Endothelial cell of umbilical vein (primary cell): ENCODE data around the gene ILKAP. TPM values are rescaled to one million over a fixed set of nuclear protein-coding genes. Genes with fewer than 3 reads are reported as not detected.

Experiments used
- BruUV-seq: library from RNA; stranded (reverse); fragments of 400-500 nt; replicated peaks from 2 replicates; lab custom pipeline; 2021; lab: Mats Ljungman, UMichigan
- CTCF ChIA-PET: fragments of 300-600, 350-600 bp; sonication (Branson Sonifier 250); formaldehyde crosslinking; loops from one replicate; lab custom pipeline; 2021; ENCODE audit warnings: antibody characterized with exemption, inconsistent platforms; lab: Charles Lee
- POLR2A ChIA-PET: fragments of 300-600, 350-600 bp; sonication (Branson Sonifier 250); formaldehyde crosslinking; loops from one replicate; lab custom pipeline; 2021; ENCODE audit warnings: antibody characterized with exemption, inconsistent platforms; lab: Charles Lee
- DNase-seq: peaks from one replicate; pipeline ENCODE4 v3.0.0-alpha.2; 2011; ENCODE audit warnings: low read depth, low spot score
- FAIRE-seq: peaks from 2 replicates; lab custom pipeline; 2011; peaks lifted over from hg19 to GRCh38; lab: Jason Lieb, UNC
- H2AFZ ChIP-seq: 2 replicates; pipeline ENCODE4 v1.6.0; 2012; ENCODE audit warnings: low read depth, low read length, control low read depth, inconsistent platforms
- H3K27ac ChIP-seq: 2 replicates; pipeline ENCODE4 v1.5.1; 2011; ENCODE audit warnings: low read depth, mild to moderate bottlenecking, control low read depth, low read length, moderate library complexity; ENCODE audit not compliant: insufficient read depth
- H3K27me3 ChIP-seq, 2 experiments: 2 replicates each; pipeline versions ENCODE4 v1.6.0 to v1.6.1; 2011; ENCODE audit warnings: low read length in 2 of 2, mixed read lengths in 1 of 2; ENCODE audit not compliant: control insufficient read depth in 2 of 2, insufficient read depth in 2 of 2
- H3K36me3 ChIP-seq, 2 experiments: 2 replicates in 1 of 2; 3 replicates in 1 of 2; pipeline ENCODE4 v1.5.1; 2011; ENCODE audit warnings: low read length in 2 of 2, mild to moderate bottlenecking in 1 of 2, moderate library complexity in 1 of 2; ENCODE audit not compliant: control insufficient read depth in 2 of 2, insufficient read depth in 2 of 2; ENCODE audit errors: extremely low read depth in 1 of 2
- H3K4me1 ChIP-seq: 3 replicates; pipeline ENCODE4 v1.5.1; 2011; ENCODE audit warnings: mild to moderate bottlenecking, low read length; ENCODE audit not compliant: control insufficient read depth, insufficient read depth; ENCODE audit errors: extremely low read depth
- H3K4me2 ChIP-seq: 2 replicates; pipeline ENCODE4 v1.6.1; 2011; ENCODE audit warnings: low read length, control low read depth, mixed read lengths; ENCODE audit not compliant: insufficient read depth
- H3K4me3 ChIP-seq, 3 experiments: fragments of 200-600 bp in 1 of 3; sonication (generic), shearing (Covaris generic) in 1 of 3; replicated peaks in 1 of 3; 2 replicates each; pipeline ENCODE4 v1.5.1; 2011 to 2016; ENCODE audit warnings: control low read depth in 3 of 3, low read length in 3 of 3, mild to moderate bottlenecking in 2 of 3, inconsistent platforms in 1 of 3, low read depth in 1 of 3, moderate library complexity in 1 of 3; ENCODE audit not compliant: insufficient read depth in 1 of 3
- H3K79me2 ChIP-seq: 2 replicates; pipeline ENCODE4 v1.6.0; 2012; ENCODE audit warnings: low read length, inconsistent platforms; ENCODE audit not compliant: control insufficient read depth, insufficient read depth
- H3K9ac ChIP-seq: replicated peaks from 2 replicates; pipeline ENCODE3; 2011; ENCODE audit warnings: low read length, control low read depth; ENCODE audit not compliant: insufficient read depth; ENCODE audit errors: extremely low read depth
- H3K9me1 ChIP-seq: replicated peaks from 3 replicates; pipeline ENCODE4 v1.6.0; 2011; ENCODE audit warnings: mild to moderate bottlenecking, low read length; ENCODE audit not compliant: control insufficient read depth, insufficient read depth; ENCODE audit errors: extremely low read depth
- H3K9me3 ChIP-seq: replicated peaks from 2 replicates; pipeline ENCODE4 v1.5.1; 2012; ENCODE audit warnings: low read length, inconsistent platforms; ENCODE audit not compliant: control insufficient read depth, insufficient read depth
- H4K20me1 ChIP-seq: replicated peaks from 2 replicates; pipeline ENCODE3; 2011; ENCODE audit warnings: mild to moderate bottlenecking, low read length; ENCODE audit not compliant: control insufficient read depth, insufficient read depth; ENCODE audit errors: extremely low read depth
- CTCF ChIP-seq, 2 donors: IDR thresholded peaks; 1 replicate in 1 of 2; 2 replicates in 1 of 2; pipeline ENCODE4 v1.5.1; 2011; ENCODE audit warnings: low read length in 2 of 2, mild to moderate bottlenecking in 2 of 2, moderate library complexity in 2 of 2, control low read depth in 1 of 2, inconsistent platforms in 1 of 2, low read depth in 1 of 2; ENCODE audit not compliant: insufficient read depth in 1 of 2; ENCODE audit errors: extremely low read depth in 1 of 2
- EZH2 ChIP-seq: IDR thresholded peaks from 2 replicates; pipeline ENCODE4 v1.6.1; 2012; ENCODE audit warnings: borderline replicate concordance, low read depth, mild to moderate bottlenecking, moderate library complexity, low read length, inconsistent platforms; ENCODE audit not compliant: severe bottlenecking
- FOS ChIP-seq: IDR thresholded peaks from 2 replicates; pipeline ENCODE4 v1.6.1; 2011; ENCODE audit warnings: mild to moderate bottlenecking, low read length, moderate library complexity, borderline replicate concordance; ENCODE audit not compliant: insufficient read depth
- GATA2 ChIP-seq: IDR thresholded peaks from 2 replicates; pipeline ENCODE4 v1.7.0; 2011; ENCODE audit warnings: low read depth, mild to moderate bottlenecking, moderate library complexity, mixed read lengths, low read length; ENCODE audit not compliant: insufficient read length, insufficient read depth
- JUN ChIP-seq: IDR thresholded peaks from 2 replicates; pipeline ENCODE4 v1.6.1; 2011; ENCODE audit warnings: borderline replicate concordance, low read depth; ENCODE audit not compliant: insufficient read length, insufficient read depth
- MAX ChIP-seq: IDR thresholded peaks from 2 replicates; pipeline ENCODE4 v1.6.1; 2011; ENCODE audit not compliant: insufficient read depth, insufficient read length
- MYC ChIP-seq: IDR thresholded peaks from one replicate; pipeline ENCODE4 v1.6.1; 2011; ENCODE audit warnings: mild to moderate bottlenecking, low read depth, low read length
- POLR2A ChIP-seq: IDR thresholded peaks from 2 replicates; pipeline ENCODE4 v1.6.1; 2012; ENCODE audit warnings: low read depth, mild to moderate bottlenecking, control low read depth, low read length
- POLR2AphosphoS5 ChIP-seq: IDR thresholded peaks from 2 replicates; pipeline ENCODE4 v1.6.1; 2012; ENCODE audit warnings: low read depth, mild to moderate bottlenecking, control low read depth, low read length, moderate library complexity; ENCODE audit not compliant: insufficient read depth
- dilution Hi-C: fragments of 300-500 bp; cut with MboI; formaldehyde crosslinking; loops from one replicate; pipeline ENCODE4 v1.15.0; 2019; ENCODE audit warnings: low sequenced_read_pairs; ENCODE audit not compliant: extremely low pct_ligation_motif_present
- intact Hi-C: fragments of 100-400 bp; cut with micrococcal nuclease; formaldehyde crosslinking; loops from one replicate; pipeline ENCODE4 v1.10.0; 2022
- polyA plus RNA-seq, 4 experiments: library from polyadenylated mRNA; depleted of rRNA in 3 of 4; stranded (reverse) in 3 of 4; unstranded in 1 of 4; fragments of >200 nt; gene quantifications; 2 replicates each; pipeline versions ENCODE4 v1.2.1 to v1.2.3, GENCODE V29; 2011 to 2012; ENCODE audit warnings: missing spikeins in 1 of 4
- total RNA-seq: library from RNA; stranded (reverse); gene quantifications from 2 replicates; pipeline ENCODE4 v1.2.3, GENCODE V29; 2021

ILKAP gene
- total and polyA plus RNA-seq, 2 donors (not counting 3 experiments of a cell fraction or from before 2014, with no cell fraction given): 49.2 to 49.8 TPM

GRCh38 chr2:238207006-238207405 lies 3.5 kb upstream of the ILKAP start:
- intact Hi-C loops: no loop called here
- no TSS peak for BruUV-seq
- no peak overlapping the region for H3K4me3 ChIP-seq
- TF ChIP-seq MAX: no peak
- peaks cover 4% of the 10 kb centered on the region for H3K4me1 ChIP-seq
- dilution Hi-C loops: no loop called here
- H3K36me3 ChIP-seq: no peaks in the 10 kb centered on the region
- POLR2A ChIA-PET: no interaction called here
- no peak overlapping the region for H2AFZ ChIP-seq
- no peaks in the 10 kb centered on the region for H4K20me1 ChIP-seq
- peaks cover 21 to 25% of the 10 kb centered on the region in 2 experiments for H3K27me3 ChIP-seq
- H3K27ac ChIP-seq: no peak overlapping the region
- H3K9ac ChIP-seq: no peak overlapping the region
- DNase-seq (no peak), FAIRE-seq (no peak)
- no peak overlapping the region for H3K4me2 ChIP-seq
- no peaks in the 10 kb centered on the region for H3K9me1 ChIP-seq
- peaks cover 14% of the 10 kb centered on the region for H3K79me2 ChIP-seq
- CTCF ChIA-PET: interaction anchor here (1.6 kb wide), 1 partner anchor 56 kb away, joined by 5 read pairs; no protein-coding TSS in a partner anchor
- no peaks in the 10 kb centered on the region for H3K9me3 ChIP-seq

GRCh38 chr2:238203973-238204683 lies 633 bp upstream of the ILKAP start:
- TSS peak; percentile 91 for BruUV-seq
- peaks cover 43% of the 10 kb centered on the region for H3K79me2 ChIP-seq
- DNase-seq: no peak
- H3K4me3 ChIP-seq: peak overlapping the region in 2 of 3 experiments; percentile 18 to 83
- peak overlapping the region; percentile 61 for H3K9ac ChIP-seq
- peak overlapping the region; percentile 62 for H3K4me2 ChIP-seq
- peaks cover 12% of the 10 kb centered on the region for H3K4me1 ChIP-seq
- ChIA-PET POLR2A (no interaction called here), CTCF (no interaction called here)
- no peaks in the 10 kb centered on the region for H3K9me3 ChIP-seq
- peaks cover 14 to 17% of the 10 kb centered on the region in 2 experiments for H3K27me3 ChIP-seq
- H4K20me1 ChIP-seq: no peaks in the 10 kb centered on the region
- H3K9me1 ChIP-seq: no peaks in the 10 kb centered on the region
- peak overlapping the region; percentile 81 for H2AFZ ChIP-seq
- TF ChIP-seq JUN: no peak
- no peak for TF ChIP-seq MYC
- TF ChIP-seq MAX: no peak
- TF ChIP-seq GATA2: no peak
- no peak for TF ChIP-seq POLR2A
- no peak for TF ChIP-seq CTCF (IDR thresholded peaks at IDR 0.05; ENCODE audit: extremely low read depth in 1 of 2, insufficient read depth in 1 of 2, low read depth in 1 of 2, low read length in 2 of 2)
- no peak for TF ChIP-seq FOS
- TF ChIP-seq POLR2AphosphoS5: no peak
- no peak for TF ChIP-seq EZH2
- H3K36me3 ChIP-seq: no peaks in the 10 kb centered on the region
- dilution Hi-C loops (no loop called here), intact Hi-C loops (loop anchor here (1.0 to 2.0 kb wide), 3 partner anchors 35 to 59 kb away; partner anchors contain the start of gene ERFE)
- peak; percentile 28 for FAIRE-seq
- H3K27ac ChIP-seq: peak overlapping the region; percentile 72
